ENCODE results near the gene ARL8A.
"Not testable (repeated sequence)": the region's sequence is repeated elsewhere in the genome, so short reads cannot be mapped to it uniquely, and the experiment has no call there.

The ARL8A gene

DNA sequence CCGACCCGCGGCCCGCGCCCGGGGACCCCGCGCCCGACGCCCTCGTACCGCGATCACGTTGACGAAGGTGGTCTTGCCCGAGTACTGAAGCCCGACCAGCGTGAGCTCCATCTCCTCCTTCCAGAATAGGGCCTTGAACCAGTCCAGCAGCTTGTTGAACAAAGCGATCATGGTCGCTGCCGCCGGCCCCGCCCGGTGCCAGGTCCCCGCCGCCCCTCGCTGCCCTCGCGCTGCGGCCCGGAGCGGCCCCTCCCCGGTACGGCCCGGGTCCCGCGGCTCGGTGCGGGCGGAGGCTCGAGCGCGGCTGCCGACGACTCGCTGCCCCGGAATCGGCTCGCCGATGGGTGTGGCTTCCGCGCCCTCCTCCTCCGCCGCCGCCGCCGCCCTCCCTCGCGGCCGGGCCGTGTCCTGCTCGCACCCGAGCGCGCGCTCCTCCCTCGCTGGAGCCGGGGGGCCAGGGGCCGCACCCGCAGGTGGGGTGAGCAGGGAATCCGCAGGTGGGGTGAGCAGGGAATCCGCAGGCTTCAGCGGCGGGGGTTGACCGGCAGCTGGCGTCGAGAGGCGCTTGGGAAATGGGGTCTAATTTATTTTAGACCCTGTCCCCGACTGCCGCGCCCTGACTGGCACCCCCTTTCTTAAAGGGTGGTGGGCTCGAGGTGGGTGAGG, at the start of gene ARL8A:
Gene ARL8A, minus strand, starts transcription at position 336 of the 666 bp plus-strand sequence. Its CDS starts 165 bp downstream, at position 171.
- peak; percentile 45 for DNase-seq (ENCODE audit: low read depth)

DNA sequence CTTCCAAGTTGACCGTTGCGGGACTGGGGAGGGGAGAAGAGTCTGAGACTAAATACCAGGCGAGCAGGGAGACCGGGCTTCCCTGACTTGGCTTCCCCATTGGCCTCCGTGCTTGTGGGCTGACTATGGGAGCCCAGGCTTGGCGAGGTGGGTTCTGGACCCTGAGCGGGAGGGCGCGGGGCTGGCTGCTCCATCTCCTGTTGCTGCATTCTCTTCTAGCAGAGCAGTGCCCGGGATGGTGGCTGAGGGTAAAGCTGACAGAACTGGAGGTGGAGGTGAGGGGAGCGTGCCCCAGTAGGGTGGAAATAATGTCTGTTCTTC, 49.8 kb upstream of the ARL8A start:
- DNase-seq (ENCODE audit: low read depth) = no peak

DNA sequence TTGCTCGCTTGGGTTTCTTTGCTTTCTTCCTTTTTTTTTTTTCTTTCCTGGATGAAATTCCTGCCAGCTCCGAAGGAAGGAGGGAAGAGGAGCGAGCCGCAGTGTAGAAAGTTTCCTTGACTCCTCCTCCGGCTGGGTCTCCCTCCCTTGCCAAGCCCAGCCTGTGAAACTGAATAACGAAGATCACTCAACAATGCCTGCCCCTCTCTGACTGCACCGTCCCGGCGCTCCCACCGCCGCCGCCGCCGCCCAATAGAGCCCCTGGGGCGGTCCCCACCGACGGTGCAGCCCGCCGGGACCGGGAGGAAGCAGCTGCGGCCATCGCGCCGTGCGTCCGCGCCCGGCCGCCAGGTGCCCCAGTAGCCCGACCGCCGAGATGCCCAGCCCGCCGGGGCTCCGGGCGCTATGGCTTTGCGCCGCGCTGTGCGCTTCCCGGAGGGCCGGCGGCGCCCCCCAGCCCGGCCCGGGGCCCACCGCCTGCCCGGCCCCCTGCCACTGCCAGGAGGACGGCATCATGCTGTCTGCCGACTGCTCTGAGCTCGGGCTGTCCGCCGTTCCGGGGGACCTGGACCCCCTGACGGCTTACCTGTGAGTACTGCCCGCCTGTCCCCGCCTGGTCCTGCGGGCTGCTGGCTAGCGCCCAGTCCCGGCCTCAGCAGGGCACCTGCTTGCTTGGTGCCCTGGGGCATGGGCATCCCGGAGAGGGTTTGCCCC, 49.2 kb upstream of the ARL8A start, which contains the start of gene LGR6:
Gene LGR6, plus strand, starts transcription at position 186 of the 714 bp plus-strand sequence. Its CDS starts 191 bp downstream, at position 377.
- DNase-seq (ENCODE audit: low read depth) = no peak

DNA sequence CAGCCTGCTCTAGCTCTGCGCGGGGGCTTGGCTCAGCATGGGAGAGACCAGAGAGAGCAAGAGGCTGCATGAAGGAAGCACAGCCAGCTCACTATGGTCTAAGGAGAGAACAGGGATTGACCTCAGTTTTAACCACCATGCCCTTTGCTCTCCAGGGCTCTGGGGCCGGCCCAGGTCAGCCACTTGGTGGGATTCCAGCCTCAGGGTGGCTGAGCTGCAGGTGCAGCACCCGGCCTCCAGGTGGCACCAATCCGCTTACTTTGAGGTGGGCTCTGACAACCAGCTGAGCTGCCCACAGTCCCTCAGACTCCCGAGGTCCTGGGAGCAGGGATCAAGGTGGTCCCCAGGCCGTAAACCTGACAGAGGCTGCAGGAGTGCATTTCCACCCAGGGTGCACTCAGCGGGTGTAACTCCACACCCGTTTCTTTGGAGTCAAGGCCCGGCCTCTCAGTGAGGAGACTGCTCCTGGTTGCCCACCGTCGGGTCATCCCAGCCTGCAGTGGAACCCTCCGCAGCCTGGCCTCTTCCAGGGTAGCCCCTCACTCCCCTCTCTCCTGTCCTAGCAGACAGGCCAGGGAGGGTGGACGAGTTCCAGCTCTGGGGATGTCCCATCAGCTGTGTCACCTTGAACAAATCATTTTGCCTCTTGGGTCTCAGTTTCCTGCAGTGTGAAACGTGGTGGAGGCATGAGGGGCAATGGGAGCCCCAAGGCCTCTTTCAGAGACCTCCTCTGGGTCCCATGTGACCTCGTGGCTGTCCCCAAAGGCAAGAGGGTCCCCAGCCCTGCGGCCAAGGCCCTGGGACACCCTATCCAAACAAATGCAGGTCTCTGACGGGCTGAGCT, 48.5 kb upstream of the ARL8A start:
- peak; percentile 29 for DNase-seq (ENCODE audit: low read depth)

DNA sequence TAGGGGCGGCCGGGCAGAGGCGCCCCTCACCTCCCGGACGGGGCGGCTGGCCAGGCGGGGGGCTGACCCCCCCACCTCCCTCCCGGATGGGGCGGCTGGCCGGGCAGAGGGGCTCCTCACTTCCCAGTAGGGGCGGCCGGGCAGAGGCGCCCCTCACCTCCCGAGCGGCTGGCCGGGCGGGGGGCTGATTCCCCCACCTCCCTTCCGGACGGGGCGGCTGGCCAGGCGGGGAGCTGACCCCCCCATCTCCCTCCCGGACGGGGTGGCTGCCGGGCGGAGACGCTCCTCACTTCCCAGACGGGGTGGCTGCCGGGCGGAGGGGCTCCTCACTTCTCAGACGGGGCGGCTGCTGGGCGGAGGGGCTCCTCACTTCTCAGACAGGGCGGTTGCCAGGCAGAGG, 46.9 kb upstream of the ARL8A start:
- not testable (repeated sequence) for DNase-seq (ENCODE audit: low read depth)

DNA sequence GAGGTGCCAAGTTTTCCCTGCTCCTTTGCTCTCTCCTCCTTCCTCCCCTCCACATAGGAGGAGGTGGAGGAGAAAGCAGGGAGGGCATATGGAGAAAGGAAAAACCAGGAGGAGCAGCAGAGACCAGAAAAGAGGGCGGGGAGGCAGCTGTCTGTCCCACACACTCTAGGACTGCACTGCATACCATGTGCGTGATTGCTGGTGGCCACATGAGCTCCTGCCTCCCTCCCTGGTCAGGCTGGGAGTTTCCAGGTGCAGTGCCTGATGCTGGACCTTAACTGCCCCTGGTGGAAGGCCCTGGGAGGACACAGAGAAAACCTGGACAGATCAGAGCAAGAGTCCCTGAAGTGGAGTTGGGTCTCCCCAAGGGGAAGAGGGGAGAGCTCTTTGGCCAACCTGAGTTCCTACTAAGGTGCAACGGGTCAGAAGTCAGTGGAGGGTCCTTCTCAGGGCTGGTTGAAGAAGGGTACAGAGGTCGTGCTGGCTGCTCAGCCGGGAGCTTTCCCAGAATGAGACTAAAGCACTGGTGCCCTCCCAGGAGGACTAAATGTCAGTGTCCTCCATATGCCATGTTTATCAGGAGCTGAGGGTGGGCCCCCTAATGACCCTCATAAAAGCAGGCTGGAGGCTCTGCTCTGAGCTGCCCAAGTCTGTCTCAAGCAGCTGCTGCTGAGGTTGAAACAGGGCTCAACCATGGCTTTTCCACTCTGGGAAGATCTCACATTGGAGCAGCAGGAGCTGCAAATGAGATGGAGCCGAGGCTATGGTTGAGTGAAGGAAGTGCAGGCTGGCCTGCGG, 45.6 kb upstream of the ARL8A start:
- peak; percentile 24 for DNase-seq (ENCODE audit: low read depth)

DNA sequence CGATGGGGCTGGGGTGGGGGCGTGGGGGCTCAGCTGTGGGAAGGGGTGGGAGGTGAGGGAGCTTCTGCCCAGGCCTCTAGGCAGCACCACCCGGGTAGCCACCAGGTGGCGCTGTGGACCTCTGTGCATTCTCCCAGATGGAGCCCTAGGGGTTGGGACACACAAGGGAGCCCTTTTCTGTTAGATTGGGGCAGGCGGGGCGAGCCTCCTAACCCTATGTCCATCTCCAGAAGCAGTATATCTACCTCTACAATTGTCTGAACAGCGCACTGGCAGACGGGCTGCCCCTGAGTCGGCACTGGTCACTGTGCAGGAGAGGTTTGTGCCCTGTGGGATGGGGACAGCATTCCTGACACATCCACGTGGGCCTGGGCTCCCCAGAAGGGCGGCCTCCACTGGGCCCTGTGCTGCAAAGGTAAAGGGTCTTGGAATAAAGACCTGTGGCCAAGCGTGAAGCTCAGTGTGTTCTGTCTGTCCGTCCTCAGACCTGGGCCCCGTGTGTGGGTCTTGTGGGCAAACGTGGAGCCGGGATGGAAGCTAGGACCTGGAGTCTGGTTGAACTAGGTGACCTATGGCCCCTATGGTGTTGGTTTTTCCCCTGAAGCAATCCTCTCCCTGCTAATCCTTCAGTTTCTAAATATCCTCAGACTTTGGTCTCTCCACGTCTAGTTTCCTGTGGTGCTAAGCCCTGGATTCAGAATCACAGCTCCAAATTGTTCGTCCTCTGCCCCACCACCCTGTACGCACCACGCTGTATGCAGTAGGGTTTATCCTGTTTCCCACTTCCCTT, 44.7 kb upstream of the ARL8A start:
- DNase-seq (ENCODE audit: low read depth) = peak; percentile 40

DNA sequence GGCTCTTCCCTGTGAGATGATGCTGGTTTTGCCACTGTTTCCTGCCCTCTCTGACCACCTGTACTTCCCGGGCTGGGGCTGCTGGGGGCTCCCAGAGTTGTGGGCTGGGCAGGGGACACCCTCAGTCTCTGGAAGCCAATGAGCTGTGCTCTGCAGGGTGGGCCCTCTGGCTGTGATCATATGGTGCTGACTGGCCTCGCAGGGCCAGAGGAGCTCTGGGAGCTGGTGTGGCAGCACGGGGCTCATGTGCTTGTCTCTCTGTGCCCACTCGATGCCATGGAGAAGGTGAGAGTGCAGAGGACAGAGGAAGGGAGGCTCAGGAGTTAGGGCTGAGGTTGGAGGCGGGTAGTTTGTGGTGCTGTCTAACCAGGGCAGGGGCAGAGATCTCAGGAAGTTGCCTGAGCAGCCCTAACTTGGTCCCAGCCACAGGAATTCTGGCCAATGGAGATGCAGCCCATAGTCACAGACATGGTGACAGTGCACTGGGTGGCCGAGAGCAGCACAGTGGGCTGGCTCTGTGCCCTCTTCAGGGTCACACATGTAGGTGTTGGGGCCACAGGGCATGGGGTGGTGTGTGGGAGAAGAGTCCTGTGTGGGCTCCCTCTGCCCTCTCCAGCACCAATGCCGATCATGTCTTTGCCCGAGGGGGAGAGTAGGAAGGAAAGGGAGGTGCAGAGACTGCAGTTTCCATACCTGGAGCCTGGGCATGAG, 43.3 kb upstream of the ARL8A start:
- no peak for DNase-seq (ENCODE audit: low read depth)

DNA sequence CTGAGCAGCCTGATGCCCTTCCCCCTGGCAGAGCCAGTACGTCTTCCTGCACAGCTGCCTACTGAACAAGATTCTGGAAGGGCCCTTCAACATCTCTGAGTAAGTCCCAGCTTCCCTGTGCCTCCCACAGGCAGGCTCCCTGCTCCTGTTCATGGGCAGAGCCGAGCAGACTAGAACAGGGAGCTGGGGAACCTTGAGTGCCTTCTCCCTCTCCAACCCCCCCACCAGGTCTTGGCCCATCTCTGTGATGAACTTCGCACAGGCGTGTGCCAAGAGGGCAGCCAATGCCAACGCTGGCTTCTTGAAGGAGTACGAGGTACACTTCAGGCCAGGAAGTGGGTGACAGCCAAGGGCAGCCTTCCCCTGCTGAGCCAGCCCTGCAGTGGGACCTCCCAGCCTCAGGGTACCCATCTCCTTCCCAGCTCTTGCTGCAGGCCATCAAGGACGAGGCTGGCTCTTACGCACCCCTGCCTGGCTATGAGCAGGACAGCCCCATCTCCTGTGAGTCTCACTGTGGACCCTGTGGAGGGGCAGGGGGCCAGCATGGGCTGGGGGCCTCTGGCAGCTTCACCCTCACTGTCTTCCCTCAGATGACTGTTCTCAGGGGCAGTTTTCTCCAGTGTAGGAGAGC, 42.6 kb upstream of the ARL8A start:
- no peak for DNase-seq (ENCODE audit: low read depth)

DNA sequence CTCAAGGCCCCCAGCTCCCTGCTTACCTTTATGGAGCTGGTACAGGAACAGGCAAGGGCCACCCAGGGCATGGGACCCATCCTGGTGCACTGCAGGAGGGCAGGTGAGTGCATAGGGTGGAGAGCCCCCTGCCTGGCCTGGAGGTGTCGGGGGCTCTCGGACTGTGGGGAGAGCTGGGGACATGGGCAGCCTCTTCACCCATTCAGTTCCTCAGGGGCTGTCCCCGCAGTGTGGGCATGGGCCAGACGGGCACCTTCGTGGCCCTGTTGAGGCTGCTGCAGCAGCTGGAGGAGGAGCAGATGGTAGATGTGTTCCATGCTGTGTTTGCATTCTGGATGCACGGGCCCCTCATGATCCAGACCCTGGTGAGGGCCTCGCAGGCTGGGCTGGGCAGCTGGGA, 41.8 kb upstream of the ARL8A start:
- no peak for DNase-seq (ENCODE audit: low read depth)

DNA sequence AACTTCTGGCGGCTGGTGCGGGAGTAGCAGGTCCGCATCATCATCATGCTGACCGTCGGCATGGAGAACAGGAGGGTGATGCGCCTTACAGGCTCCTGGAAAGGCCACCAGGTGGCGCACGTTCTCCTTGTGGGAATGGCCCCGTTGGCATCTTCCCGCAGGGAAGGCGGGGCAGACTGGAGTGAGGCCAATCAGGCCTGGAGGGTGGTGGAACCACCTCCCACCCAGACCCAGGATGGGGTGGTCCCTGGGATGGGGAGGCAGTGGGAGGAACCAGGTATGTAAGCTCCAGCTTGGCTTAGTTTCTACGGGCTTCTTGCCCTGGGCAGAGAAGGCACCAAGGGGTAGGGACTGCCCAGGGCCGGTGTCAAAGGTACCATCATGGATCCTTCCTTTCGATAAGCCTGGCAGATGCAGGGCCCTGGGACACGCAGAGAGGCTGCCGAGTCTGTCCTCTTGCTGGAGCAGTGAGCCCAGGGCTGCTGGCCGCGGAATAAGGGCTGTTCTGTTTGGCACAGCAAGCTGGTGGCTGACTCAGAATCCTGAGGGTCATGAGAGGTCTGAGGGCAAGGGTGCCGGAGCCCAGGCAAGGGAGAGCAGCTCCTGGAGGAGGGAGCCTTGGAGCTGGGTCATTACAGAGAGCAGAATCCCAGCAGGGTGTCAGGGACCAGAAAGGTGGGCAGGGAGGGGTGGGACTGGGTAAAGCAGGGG, 40.4 kb upstream of the ARL8A start:
- DNase-seq (ENCODE audit: low read depth) = peak; percentile 85

DNA sequence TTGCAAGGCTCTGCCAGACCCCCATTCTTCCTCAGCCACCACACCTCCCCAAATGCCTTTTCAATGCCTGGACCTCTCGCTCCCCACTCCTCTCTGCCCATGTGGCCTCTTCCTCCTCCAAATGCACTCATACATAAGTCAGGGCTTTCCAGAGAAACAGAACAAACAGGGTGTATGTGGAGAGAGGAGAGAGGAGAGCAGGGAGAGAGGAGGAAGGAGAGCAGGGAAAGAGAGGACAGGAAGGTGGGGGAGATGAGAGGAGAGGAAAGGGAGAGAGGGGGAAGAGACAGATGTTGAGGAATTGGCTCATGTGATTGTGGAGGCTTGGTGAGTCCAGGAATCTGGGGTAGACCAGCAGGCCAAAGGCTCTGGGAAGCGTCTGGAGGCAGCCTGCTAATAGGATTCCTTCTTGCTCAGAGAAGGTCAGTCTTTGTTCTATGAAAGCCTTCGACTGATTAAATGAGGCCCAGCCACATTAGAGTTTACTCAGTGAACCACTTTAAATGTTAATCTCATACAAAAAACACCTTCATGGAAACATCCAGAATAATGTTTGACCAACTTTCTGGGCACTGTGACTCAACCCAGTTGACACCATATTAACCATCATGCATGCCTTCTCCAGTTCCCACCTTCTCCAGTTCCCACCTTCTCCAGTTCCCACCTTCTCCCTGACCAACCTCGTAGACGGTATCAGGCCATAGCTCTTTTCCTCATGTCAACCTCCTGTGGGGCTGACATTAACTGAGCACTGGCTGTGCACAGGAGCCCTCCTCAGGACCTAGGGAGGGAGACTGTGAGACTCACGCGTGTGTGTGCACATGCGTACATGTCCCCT, 37.7 kb upstream of the ARL8A start:
- no peak for DNase-seq (ENCODE audit: low read depth)

DNA sequence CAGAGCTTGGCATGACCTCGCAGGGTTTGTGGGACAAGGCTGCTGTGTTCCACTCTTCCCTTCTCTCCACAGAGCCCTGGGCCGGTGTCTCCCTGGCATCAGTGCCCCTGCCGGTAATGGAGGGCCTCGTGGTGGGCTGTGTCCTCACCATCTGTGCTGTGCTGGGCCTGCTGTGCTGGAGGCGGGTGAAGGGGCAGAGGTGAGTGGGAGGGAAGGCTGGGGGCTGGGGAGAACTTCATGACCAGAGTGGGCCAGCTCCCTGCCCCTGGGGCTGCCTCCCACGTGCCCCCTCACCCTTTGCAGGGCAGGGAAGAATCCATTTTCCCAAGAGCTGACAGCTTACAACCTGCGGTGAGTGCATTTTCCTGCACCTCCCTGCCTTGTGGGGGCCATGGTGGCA, 37.0 kb upstream of the ARL8A start:
- no peak for DNase-seq (ENCODE audit: low read depth)

DNA sequence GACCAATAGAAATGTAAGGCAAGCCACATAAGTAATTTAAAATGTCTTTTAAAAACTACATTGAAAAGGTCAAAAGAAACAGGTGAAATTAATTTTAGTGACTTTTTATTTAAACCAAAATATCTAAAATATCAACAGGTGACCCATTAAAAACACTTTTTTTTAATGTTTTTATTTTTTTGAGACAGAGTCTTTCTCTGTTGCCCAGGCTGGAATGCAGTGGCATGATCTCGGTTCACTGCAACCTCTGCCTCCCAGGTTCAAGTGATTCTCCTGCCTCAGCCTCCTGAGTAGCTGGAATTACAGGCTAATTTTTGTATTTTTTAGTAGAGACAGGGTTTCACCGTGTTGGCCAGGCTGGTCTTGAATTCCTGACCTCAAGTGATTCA, 36.2 kb upstream of the ARL8A start:
- not testable (repeated sequence) for DNase-seq (ENCODE audit: low read depth)

DNA sequence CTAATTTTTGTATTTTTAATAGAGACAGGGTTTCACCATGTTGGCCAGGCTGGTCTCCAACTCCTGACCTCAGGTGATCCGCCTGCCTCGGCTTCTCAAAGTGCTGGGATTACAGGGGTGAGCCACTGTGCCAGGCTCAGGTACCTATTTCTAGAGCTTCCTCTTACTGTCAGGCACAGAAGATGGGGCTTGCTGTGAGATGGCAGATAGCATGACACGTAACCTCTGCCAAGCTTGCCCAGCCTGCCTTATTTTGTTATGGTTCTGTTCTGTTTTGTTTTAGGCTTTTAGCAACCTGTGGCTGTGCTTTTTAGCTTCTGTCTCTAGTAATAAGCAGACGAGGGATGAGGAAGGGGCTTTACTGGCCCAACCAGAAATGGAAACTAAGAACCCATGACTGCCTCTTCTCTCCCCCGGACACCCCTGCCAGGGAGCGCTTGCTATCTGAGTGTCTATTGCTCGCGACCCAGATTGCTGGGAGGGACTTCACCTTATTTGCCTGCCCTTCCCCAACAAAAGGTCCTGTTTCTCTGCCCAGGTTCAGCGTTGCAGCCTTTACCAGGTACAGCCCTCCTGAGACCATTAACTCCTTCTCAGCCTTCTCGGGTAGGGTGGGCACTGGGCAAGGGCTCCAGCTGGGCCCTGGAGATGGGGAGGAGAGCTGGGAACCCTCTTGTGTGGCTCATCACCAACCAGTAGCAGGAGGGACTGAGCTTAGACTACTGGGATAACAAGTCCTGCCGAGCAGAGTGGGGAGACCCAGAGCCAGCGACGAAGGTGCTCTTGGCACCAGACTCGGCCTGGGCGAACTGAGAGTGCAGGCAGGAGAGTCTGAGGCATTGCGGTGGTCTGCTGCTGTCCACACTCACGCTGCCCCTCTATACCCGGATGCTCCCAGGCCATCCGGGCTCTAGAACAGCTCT, 35.6 kb upstream of the ARL8A start:
- no peak for DNase-seq (ENCODE audit: low read depth)

DNA sequence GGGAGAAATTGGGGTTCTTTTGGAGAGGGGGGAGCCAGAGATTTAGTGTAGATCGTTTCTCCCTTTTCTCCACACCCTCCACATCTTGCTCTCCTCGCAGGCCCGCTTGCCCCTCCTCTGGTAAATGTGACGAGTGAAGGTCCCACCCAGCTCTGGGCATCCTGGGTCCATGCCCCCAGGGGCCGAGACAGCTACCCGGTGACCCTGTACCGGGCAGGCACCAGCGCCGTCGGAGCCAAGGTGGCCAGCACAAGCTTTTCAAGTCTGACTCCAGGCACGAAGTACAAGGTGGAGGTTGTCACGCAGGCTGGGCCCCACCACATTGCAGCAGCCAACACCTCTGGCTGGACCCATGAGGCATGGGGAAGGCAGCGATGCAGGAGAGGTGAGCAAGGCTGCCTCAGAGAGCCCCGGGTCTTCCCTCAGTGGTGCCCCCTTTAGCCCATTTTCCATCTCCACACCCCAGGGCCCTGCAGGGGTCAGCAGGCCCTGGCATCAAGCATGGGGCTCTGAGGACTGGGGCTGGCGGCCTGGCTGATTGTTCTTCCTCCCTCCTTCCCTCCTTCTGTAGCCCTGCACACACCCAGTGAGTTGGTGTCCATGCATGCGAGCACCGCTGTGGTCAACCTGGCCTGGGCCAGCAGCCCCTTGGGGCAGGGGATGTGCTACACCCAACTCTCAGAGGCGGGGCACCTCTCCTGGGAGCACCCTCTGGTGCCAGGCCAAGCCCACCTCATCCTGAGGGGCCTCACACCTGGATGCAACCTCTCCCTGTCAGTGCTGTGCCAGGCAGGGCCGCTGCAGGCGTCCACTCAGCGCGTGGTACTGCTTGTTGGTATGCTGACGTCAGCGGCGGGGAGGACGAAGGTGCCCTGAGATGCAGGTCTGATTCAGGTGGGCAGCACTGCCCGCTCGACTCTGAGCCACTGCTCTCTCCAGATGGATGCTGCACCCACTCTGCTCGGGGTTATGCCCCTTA, 32.7 kb upstream of the ARL8A start:
- DNase-seq (ENCODE audit: low read depth) = no peak

Data from iris pigment epithelial cell (primary cell).